ENCODE measurements around the gene SLC35D1. TPM values are rescaled to one million over a fixed set of nuclear protein-coding genes. Genes with fewer than 3 reads are reported as not detected.
"Not testable (repeated sequence)": the region's sequence is repeated elsewhere in the genome, so short reads cannot be mapped to it uniquely, and the experiment has no call there.

Gene SLC35D1
- polyA plus RNA-seq, 1 experiment: 28.9 TPM

- ChIA-PET CTCF (interaction anchor here (0.8 to 4.0 kb wide), 3 partner anchors 10 to 222 kb away, joined by 3 to 19 read pairs (median 9); no protein-coding TSS in a partner anchor), POLR2A (no interaction called here)
- no peaks in the 10 kb centered on the region for H3K9me3 ChIP-seq (ENCODE audit: control insufficient read depth, insufficient read depth, low read length)
- no peak overlapping the region for H3K4me3 ChIP-seq (ENCODE audit: low read depth, low read length)
- no peak for DNase-seq (ENCODE audit: low read depth, low spot score)
- TF ChIP-seq CTCF (IDR thresholded peaks at IDR 0.05; ENCODE audit: low read depth, low read length): no peak
- H3K27ac ChIP-seq (ENCODE audit: low read depth, low read length): no peak overlapping the region
- H3K27me3 ChIP-seq (ENCODE audit: control insufficient read depth, insufficient read depth, low read length): no peaks in the 10 kb centered on the region
These were observed 68.1 kb downstream of the SLC35D1 start for GRCh38 chr1:66985835-66986234.

DNA sequence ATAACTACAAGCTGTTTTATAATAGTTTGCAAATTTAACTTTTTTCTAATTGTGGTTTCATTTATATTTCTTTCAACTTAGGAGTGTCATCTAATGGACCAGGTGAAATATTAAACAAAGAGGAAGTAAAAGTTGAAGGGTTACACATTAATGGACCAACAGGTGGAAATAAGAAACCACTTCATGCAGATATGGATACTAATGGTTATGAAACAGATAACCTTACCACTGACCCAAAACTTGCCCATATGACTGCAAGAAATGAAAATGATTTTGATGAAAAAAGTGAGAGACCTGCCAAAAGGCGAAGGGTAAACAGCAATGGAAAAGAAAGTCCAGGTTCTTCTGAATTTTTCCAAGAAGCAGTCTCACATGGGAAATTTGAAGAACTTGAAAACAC lies 69.5 kb downstream of the SLC35D1 start:
- Histone ChIP-seq H3K27me3 (ENCODE audit: control insufficient read depth, insufficient read depth, low read length) (no peaks in the 10 kb centered on the region), H3K9me3 (ENCODE audit: control insufficient read depth, insufficient read depth, low read length) (no peaks in the 10 kb centered on the region), H3K4me3 (ENCODE audit: low read depth, low read length) (no peak overlapping the region), H3K27ac (ENCODE audit: low read depth, low read length) (no peak overlapping the region)
- TF ChIP-seq CTCF (IDR thresholded peaks at IDR 0.05; ENCODE audit: low read depth, low read length): no peak
- no peak for DNase-seq (ENCODE audit: low read depth, low spot score)
- POLR2A ChIA-PET: no interaction called here
- CTCF ChIA-PET: interaction anchor here (4.0 kb wide), 1 partner anchor 12 kb away, joined by 19 read pairs; no protein-coding TSS in a partner anchor

DNA sequence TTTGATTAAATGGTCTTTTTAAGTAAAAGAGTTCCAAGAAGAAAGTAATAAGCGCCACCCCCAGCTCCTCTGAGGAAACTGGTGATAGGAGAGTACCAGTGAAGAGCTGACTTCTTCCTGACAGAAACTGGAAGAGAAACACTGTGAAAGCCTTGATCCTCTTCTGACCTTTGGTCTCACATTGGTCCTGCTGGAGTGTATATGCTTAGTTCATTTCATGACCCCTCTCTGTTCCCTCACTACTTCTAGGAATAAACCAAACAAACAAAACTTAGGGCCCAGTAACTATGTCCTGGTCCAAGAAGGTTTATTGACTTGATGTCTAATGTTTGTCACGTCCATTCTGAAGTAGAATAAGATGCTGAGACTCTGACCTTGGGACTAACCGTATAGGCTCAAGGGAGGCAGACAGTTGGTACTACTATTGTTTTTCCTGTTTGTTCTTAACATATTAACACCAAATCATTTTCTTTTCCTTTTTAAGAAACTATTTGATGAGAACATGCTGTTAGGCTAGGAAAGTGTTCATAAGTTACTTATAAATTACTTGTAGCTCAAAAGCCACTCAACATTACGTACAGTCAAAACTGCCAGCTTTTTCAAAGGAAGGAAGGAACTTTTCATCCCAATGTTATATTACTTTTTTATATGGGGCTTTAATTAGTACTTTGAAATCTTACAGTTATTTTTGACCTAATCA lies 71.2 kb downstream of the SLC35D1 start:
- Histone ChIP-seq H3K27me3 (ENCODE audit: control insufficient read depth, insufficient read depth, low read length) (no peaks in the 10 kb centered on the region), H3K9me3 (ENCODE audit: control insufficient read depth, insufficient read depth, low read length) (no peaks in the 10 kb centered on the region), H3K27ac (ENCODE audit: low read depth, low read length) (no peak overlapping the region), H3K4me3 (ENCODE audit: low read depth, low read length) (no peak overlapping the region)
- ChIA-PET POLR2A (no interaction called here), CTCF (no interaction called here)
- no peak for TF ChIP-seq CTCF (IDR thresholded peaks at IDR 0.05; ENCODE audit: low read depth, low read length)
- DNase-seq (ENCODE audit: low read depth, low spot score): no peak

DNA sequence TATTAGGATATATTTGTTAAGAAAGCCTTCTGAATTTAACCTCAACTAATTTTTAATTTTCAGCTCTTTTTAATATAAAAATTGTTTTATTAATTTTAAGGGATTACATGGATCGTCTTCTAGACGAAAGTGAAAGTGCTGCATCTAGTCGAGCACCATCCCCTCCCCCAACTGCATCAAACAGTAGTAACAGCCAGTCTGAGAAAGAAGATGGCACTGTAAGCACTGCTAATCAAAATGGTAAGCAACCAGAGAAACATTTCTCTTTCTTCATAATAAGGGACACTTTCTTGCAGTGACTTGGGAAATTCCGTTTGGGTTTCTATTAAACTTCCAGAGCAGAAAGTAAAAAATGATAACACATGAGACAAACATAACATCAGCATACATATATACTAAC lies 72.3 kb downstream of the SLC35D1 start:
- DNase-seq (ENCODE audit: low read depth, low spot score): no peak
- CTCF ChIA-PET: interaction anchor here (0.6 to 1.3 kb wide), 7 partner anchors 10 to 230 kb away, joined by 3 to 22 read pairs (median 3); no protein-coding TSS in a partner anchor
- no peaks in the 10 kb centered on the region for H3K27me3 ChIP-seq (ENCODE audit: control insufficient read depth, insufficient read depth, low read length)
- no peak overlapping the region for H3K4me3 ChIP-seq (ENCODE audit: low read depth, low read length)
- TF ChIP-seq CTCF (IDR thresholded peaks at IDR 0.05; ENCODE audit: low read depth, low read length): no peak
- POLR2A ChIA-PET: interaction anchor here (0.8 kb wide), 1 partner anchor 14 kb away, joined by 9 read pairs; no protein-coding TSS in a partner anchor
- H3K27ac ChIP-seq (ENCODE audit: low read depth, low read length): no peak overlapping the region
- no peaks in the 10 kb centered on the region for H3K9me3 ChIP-seq (ENCODE audit: control insufficient read depth, insufficient read depth, low read length)

DNA sequence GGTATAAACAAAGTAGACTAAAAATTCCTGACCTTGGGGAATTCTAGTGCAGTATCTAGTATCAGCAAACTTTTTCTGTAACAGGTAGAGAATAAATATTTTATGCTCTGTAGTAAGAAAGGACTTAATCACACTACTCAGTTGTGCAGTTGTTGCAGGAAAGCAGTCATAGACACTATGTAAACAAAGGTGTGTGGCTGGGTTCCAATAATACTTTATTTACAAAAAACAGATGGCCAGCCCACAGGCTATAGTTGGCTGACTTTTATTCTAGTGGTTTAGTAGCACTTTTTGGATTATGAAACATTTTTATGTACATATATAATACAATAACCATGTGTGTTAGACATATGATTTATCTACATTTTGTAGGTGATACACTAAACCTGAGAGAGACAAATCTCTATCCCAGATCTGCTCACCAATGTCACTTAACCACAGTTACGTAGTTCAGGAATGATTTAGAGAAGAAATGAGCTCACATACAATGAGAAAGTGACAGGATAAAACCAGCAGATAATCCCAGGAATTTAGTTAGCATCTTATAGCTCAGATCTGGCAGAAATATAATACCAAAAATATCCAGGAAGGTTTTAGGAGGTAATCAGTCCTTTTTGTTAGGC lies 73.1 kb downstream of the SLC35D1 start:
- ChIA-PET CTCF (interaction anchor here (0.6 to 1.3 kb wide), 7 partner anchors 11 to 231 kb away, joined by 3 to 22 read pairs (median 3); no protein-coding TSS in a partner anchor), POLR2A (interaction anchor here (0.8 kb wide), 1 partner anchor 15 kb away, joined by 9 read pairs; no protein-coding TSS in a partner anchor)
- no peak overlapping the region for H3K27ac ChIP-seq (ENCODE audit: low read depth, low read length)
- no peaks in the 10 kb centered on the region for H3K27me3 ChIP-seq (ENCODE audit: control insufficient read depth, insufficient read depth, low read length)
- H3K4me3 ChIP-seq (ENCODE audit: low read depth, low read length): no peak overlapping the region
- H3K9me3 ChIP-seq (ENCODE audit: control insufficient read depth, insufficient read depth, low read length): no peaks in the 10 kb centered on the region
- peak; percentile 4 for DNase-seq (ENCODE audit: low read depth, low spot score)
- TF ChIP-seq CTCF (IDR thresholded peaks at IDR 0.05; ENCODE audit: low read depth, low read length): no peak

- ChIA-PET CTCF (interaction anchor here (0.6 to 2.1 kb wide), 5 partner anchors 16 to 281 kb away, joined by 4 to 8 read pairs (median 6); no protein-coding TSS in a partner anchor), POLR2A (interaction anchor here (0.6 kb wide), 2 partner anchors 55 to 190 kb away, joined by 3 read pairs; partner anchors contain the start of genes DNAI4 and MIER1)
- not testable (repeated sequence) for DNase-seq (ENCODE audit: low read depth, low spot score); H3K27ac ChIP-seq (ENCODE audit: low read depth, low read length); H3K4me3 ChIP-seq (ENCODE audit: low read depth, low read length); H3K9me3 ChIP-seq (ENCODE audit: control insufficient read depth, insufficient read depth, low read length); H3K27me3 ChIP-seq (ENCODE audit: control insufficient read depth, insufficient read depth, low read length)
These were observed 74.3 kb downstream of the SLC35D1 start for GRCh38 chr1:66979621-66980020.
